ENCODE results near the gene FGD2. TPM values are rescaled to one million over a fixed set of nuclear protein-coding genes. Genes with fewer than 3 reads are reported as not detected.
A peak's percentile ranks its signal among the peaks of the same experiment; 100 is the strongest.

FGD2 gene
- total and polyA plus RNA-seq, 2 of the 4 experiments (the other 2 are of a cell fraction) = 0.07 TPM; not detected in 1

DNA sequence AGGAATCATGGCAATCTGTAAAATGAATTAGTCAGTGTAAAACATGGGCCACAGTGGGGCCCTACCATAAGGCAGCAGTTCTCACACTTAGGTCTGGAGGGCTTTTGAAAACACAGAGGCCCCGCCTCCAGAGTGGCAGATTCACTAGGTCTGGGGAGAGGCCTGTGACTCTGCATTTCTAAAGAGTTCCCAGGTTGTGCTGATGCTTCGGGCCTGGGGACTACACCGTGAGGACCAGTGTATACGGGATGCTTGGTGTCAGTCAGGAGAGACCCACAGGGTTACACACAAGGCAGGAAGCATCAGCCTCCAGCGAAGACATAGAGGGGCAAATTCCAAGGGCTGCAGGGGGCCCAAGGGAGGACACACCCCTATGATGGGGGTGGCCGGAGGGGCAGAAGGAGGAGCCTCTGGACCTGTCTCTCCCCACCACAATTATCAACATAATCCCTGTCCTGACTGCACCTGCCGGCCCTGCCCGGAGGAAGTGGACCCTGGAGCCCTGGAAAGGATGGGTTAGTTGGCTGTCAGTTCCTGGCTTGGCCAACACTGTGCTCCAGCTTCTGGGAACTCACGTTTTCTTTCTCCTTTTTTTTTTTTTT, 46.7 kb downstream of the FGD2 start:
- H3K4me3 ChIP-seq (ENCODE audit: insufficient read depth, low read depth, low read length) = no peak overlapping the region
- no peaks in the 10 kb centered on the region for H3K36me3 ChIP-seq (ENCODE audit: control insufficient read depth, insufficient read depth, low read length)
- no peak overlapping the region for H3K4me2 ChIP-seq (ENCODE audit: low read depth, low read length)
- no peak overlapping the region for H3K14ac ChIP-seq (replicated peaks; ENCODE audit: low read depth, low read length)
- no peak overlapping the region for H3K56ac ChIP-seq (ENCODE audit: extremely low read depth, insufficient read depth, low read length)
- no peak overlapping the region for H4K8ac ChIP-seq (ENCODE audit: low read depth in 2 of 2, low read length in 2 of 2)
- no TSS peak for BruUV-seq (replicated peaks)
- no peaks in the 10 kb centered on the region for H3K27me3 ChIP-seq (ENCODE audit: control insufficient read depth, insufficient read depth, low read length)
- H2BK20ac ChIP-seq (ENCODE audit: low read depth, low read length) = 0 out of 2 replicates have a peak overlapping the region, but pooled peaks have one; percentile 57
- ChIA-PET CTCF (interaction anchor here (0.6 to 2.6 kb wide), 7 partner anchors 86 to 157 kb away, joined by 3 to 20 read pairs (median 5); no protein-coding TSS in a partner anchor), POLR2A (ENCODE audit: unreplicated experiment) (no interaction called here)
- H3K18ac ChIP-seq (ENCODE audit: low read depth, low read length) = no peak overlapping the region
- H2AK9ac ChIP-seq (replicated peaks; ENCODE audit: low read depth, low read length, poor library complexity) = peak overlapping the region; percentile 51
- no peak for DNase-seq
- H3K79me1 ChIP-seq (ENCODE audit: low read depth in 1 of 2, low read length in 2 of 2) = no peaks in the 10 kb centered on the region
- peaks cover 3% of the 10 kb centered on the region; the same call in 1 of the 2 replicates for H3K9me1 ChIP-seq (ENCODE audit: insufficient read depth, low read length)
- no peak overlapping the region for H2AFZ ChIP-seq (replicated peaks; ENCODE audit: low read length, poor library complexity)
- WGBS, 2 experiments (ENCODE audit: extremely low coverage in 2 of 2, insufficient read length in 1 of 2) = 76% methylated on average over 4 of the region's 9 CpGs; no CpG with 5 or more reads in 1 of the 2 experiments
- ATAC-seq (ENCODE audit: low read depth) = no peak
- H3K4ac ChIP-seq (ENCODE audit: low read depth, low read length) = peak overlapping the region; percentile 31; the same call in 1 of the 2 replicates
- H4K91ac ChIP-seq (ENCODE audit: insufficient read depth, low read depth, low read length) = no peak overlapping the region
- no peaks in the 10 kb centered on the region for H3K9me3 ChIP-seq (ENCODE audit: control insufficient read depth, insufficient read depth, low read length)
- H2BK120ac ChIP-seq (ENCODE audit: low read depth, low read length) = no peak overlapping the region
- TF ChIP-seq MAFK (IDR thresholded peaks at IDR 0.05; ENCODE audit: low read depth, low read length) (no peak), SMC3 (IDR thresholded peaks at IDR 0.05; ENCODE audit: low read depth, low read length) (no peak), MXI1 (IDR thresholded peaks at IDR 0.05; ENCODE audit: borderline replicate concordance, low read depth, low read length) (no peak), RAD21 (IDR thresholded peaks at IDR 0.05; ENCODE audit: low read length) (no peak), POLR2A (IDR thresholded peaks at IDR 0.05; ENCODE audit: low read depth, low read length) (no peak), RCOR1 (IDR thresholded peaks at IDR 0.05; ENCODE audit: insufficient replicate concordance, low read length) (no peak), NFE2L2 (IDR thresholded peaks at IDR 0.05; ENCODE audit: low read depth, low read length) (no peak), BHLHE40 (IDR thresholded peaks at IDR 0.05; ENCODE audit: low read depth, low read length) (no peak), RFX5 (IDR thresholded peaks at IDR 0.05; ENCODE audit: low read depth, low read length) (no peak), FOS (IDR thresholded peaks at IDR 0.05; ENCODE audit: low read depth, low read length) (no peak)
- TF ChIP-seq, protein P1, sequence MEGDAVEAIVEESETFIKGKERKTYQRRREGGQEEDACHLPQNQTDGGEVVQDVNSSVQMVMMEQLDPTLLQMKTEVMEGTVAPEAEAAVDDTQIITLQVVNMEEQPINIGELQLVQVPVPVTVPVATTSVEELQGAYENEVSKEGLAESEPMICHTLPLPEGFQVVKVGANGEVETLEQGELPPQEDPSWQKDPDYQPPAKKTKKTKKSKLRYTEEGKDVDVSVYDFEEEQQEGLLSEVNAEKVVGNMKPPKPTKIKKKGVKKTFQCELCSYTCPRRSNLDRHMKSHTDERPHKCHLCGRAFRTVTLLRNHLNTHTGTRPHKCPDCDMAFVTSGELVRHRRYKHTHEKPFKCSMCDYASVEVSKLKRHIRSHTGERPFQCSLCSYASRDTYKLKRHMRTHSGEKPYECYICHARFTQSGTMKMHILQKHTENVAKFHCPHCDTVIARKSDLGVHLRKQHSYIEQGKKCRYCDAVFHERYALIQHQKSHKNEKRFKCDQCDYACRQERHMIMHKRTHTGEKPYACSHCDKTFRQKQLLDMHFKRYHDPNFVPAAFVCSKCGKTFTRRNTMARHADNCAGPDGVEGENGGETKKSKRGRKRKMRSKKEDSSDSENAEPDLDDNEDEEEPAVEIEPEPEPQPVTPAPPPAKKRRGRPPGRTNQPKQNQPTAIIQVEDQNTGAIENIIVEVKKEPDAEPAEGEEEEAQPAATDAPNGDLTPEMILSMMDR (conservative IDR thresholded peaks at IDR 0.05; ENCODE audit: low read depth, low read length) = no peak
- TF ChIP-seq, protein P2, sequence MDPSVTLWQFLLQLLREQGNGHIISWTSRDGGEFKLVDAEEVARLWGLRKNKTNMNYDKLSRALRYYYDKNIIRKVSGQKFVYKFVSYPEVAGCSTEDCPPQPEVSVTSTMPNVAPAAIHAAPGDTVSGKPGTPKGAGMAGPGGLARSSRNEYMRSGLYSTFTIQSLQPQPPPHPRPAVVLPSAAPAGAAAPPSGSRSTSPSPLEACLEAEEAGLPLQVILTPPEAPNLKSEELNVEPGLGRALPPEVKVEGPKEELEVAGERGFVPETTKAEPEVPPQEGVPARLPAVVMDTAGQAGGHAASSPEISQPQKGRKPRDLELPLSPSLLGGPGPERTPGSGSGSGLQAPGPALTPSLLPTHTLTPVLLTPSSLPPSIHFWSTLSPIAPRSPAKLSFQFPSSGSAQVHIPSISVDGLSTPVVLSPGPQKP (IDR thresholded peaks at IDR 0.05; ENCODE audit: borderline replicate concordance, low read depth, low read length) = no peak
- TF ChIP-seq, protein P3, sequence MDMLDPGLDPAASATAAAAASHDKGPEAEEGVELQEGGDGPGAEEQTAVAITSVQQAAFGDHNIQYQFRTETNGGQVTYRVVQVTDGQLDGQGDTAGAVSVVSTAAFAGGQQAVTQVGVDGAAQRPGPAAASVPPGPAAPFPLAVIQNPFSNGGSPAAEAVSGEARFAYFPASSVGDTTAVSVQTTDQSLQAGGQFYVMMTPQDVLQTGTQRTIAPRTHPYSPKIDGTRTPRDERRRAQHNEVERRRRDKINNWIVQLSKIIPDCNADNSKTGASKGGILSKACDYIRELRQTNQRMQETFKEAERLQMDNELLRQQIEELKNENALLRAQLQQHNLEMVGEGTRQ (IDR thresholded peaks at IDR 0.05; ENCODE audit: low read depth, low read length) = no peak
- H3K9ac ChIP-seq (ENCODE audit: low read depth, low read length) = no peak overlapping the region
- in situ Hi-C loops (cut with MboI; ENCODE audit: low sequenced_read_pairs) = loop anchor here (5.0 to 10.0 kb wide), 2 partner anchors 120 to 153 kb away; partner anchors contain the start of gene PIM1
- H4K5ac ChIP-seq (ENCODE audit: low read depth, low read length) = no peak overlapping the region
- H3K4me1 ChIP-seq (ENCODE audit: control insufficient read depth, insufficient read depth, low read length) = peaks cover 6% of the 10 kb centered on the region
- intact Hi-C loops (cut with micrococcal nuclease) = no loop called here
- peak overlapping the region; percentile 81 for H2AK5ac ChIP-seq (ENCODE audit: low read depth, low read length)
- 0 out of 2 replicates have a peak, but pooled peaks cover 3% of the 10 kb centered on the region for H4K20me1 ChIP-seq (ENCODE audit: insufficient read depth, low read length)
- dilution Hi-C loops (cut with HindIII; ENCODE audit: low sequenced_read_pairs, unreplicated experiment) = no loop called here
- no peak overlapping the region for H3K23ac ChIP-seq (ENCODE audit: low read depth, low read length)
- H3K27ac ChIP-seq (ENCODE audit: insufficient read depth, low read length) = no peak overlapping the region
- H2BK15ac ChIP-seq (ENCODE audit: low read depth, low read length) = peak overlapping the region; percentile 9; the same call in 2 of the 3 replicates
- H2BK5ac ChIP-seq (ENCODE audit: low read depth, low read length, poor library complexity, severe bottlenecking) = no peak overlapping the region
